ENCODE data around the gene HIPK1. TPM values are rescaled to one million over a fixed set of nuclear protein-coding genes. Genes with fewer than 3 reads are reported as not detected.

The HIPK1 gene
- total and polyA plus RNA-seq, 2 of the 13 experiments (the other 11 are each of a cell fraction or from before 2014, with no cell fraction given) = 20.8 to 33.4 TPM

DNA sequence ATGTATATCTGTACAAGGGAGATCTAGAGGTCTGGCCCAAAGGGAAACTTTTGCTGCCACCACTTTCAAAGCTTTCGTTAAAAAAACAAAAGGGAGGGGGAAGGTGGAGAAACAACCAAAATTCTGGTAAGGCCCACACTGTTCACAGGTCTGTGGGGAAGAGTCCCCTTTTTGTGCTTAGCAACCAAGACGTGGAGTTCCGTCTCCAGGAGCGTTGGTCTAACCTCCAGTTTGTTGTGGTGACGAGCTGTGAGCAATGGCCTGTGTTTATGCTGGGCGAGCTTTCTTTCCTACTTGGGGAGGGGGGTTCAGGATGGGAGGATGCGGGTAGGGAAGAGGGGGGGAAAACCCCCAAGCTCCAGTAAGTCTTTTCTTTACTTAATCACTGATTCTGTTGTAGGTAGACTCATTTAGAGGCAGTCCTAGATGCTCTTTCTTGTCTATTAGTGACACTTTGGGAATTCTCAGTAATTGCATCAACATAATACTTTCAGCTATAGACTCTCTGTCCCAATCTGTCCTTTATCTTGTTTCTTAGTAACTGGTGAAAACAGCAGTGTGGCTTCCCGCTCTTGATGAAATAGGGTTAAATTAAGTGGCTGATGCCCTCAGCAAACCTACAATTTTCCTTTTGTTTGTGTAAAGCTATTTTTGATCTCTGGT, 1.5 kb downstream of the HIPK1 start (continued):
- TF ChIP-seq, protein P1, sequence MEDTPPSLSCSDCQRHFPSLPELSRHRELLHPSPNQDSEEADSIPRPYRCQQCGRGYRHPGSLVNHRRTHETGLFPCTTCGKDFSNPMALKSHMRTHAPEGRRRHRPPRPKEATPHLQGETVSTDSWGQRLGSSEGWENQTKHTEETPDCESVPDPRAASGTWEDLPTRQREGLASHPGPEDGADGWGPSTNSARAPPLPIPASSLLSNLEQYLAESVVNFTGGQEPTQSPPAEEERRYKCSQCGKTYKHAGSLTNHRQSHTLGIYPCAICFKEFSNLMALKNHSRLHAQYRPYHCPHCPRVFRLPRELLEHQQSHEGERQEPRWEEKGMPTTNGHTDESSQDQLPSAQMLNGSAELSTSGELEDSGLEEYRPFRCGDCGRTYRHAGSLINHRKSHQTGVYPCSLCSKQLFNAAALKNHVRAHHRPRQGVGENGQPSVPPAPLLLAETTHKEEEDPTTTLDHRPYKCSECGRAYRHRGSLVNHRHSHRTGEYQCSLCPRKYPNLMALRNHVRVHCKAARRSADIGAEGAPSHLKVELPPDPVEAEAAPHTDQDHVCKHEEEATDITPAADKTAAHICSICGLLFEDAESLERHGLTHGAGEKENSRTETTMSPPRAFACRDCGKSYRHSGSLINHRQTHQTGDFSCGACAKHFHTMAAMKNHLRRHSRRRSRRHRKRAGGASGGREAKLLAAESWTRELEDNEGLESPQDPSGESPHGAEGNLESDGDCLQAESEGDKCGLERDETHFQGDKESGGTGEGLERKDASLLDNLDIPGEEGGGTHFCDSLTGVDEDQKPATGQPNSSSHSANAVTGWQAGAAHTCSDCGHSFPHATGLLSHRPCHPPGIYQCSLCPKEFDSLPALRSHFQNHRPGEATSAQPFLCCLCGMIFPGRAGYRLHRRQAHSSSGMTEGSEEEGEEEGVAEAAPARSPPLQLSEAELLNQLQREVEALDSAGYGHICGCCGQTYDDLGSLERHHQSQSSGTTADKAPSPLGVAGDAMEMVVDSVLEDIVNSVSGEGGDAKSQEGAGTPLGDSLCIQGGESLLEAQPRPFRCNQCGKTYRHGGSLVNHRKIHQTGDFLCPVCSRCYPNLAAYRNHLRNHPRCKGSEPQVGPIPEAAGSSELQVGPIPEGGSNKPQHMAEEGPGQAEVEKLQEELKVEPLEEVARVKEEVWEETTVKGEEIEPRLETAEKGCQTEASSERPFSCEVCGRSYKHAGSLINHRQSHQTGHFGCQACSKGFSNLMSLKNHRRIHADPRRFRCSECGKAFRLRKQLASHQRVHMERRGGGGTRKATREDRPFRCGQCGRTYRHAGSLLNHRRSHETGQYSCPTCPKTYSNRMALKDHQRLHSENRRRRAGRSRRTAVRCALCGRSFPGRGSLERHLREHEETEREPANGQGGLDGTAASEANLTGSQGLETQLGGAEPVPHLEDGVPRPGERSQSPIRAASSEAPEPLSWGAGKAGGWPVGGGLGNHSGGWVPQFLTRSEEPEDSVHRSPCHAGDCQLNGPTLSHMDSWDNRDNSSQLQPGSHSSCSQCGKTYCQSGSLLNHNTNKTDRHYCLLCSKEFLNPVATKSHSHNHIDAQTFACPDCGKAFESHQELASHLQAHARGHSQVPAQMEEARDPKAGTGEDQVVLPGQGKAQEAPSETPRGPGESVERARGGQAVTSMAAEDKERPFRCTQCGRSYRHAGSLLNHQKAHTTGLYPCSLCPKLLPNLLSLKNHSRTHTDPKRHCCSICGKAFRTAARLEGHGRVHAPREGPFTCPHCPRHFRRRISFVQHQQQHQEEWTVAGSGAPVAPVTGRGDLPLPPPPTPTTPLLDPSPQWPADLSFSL (CRISPR knock-in tag; IDR thresholded peaks at IDR 0.05) = 0 out of 2 replicates have a peak, but pooled peaks have one; percentile 9

DNA sequence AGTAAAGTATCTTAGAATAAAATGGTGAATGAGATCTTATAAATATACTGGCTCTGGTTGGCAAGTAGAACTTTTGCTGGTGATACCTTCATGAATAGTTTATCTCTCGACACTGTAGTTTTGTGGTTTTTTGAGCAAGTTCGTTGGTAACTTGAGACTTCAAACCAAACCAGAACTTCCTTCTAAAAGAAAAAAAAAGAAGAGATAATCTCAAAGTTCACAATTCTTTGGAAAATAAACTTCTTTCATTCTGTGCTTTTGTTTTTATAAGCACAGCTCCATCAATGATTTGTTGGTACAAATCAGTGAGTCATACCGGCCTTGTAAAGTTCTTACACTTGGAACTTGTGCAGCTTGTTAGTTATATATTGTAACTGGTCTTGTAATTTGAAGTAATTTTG, 2.3 kb downstream of the HIPK1 start:
- Histone ChIP-seq H4K20me1 (ENCODE audit: insufficient read depth, low read length) (peaks cover 17% of the 10 kb centered on the region), H3K27me3 (ENCODE audit: control insufficient read depth in 1 of 2, insufficient read depth in 2 of 2, low read length in 2 of 2) (no peaks in the 10 kb centered on the region; a peak in 1 of 5 replicates), H3K79me2 (ENCODE audit: insufficient read depth, low read length) (peaks cover 65% of the 10 kb centered on the region), H3K27ac (ENCODE audit: extremely low read length, insufficient read depth, low read length) (peak overlapping the region; percentile 99), H3K4me2 (ENCODE audit: low read depth, low read length) (peak overlapping the region; percentile 81), H3K4me1 (ENCODE audit: insufficient read depth, low read length) (peaks cover 55% of the 10 kb centered on the region), H2AFZ (ENCODE audit: low read length) (no peak overlapping the region), H3K9me3 (ENCODE audit: low read length) (no peaks in the 10 kb centered on the region), H3K4me3 (replicated peaks in 1 of 3; ENCODE audit: insufficient read depth in 1 of 3, low read depth in 2 of 3, low read length in 3 of 3) (peak overlapping the region; percentile 90 to 99 (median 99); a peak in 5 of 6 replicates), H3K9ac (ENCODE audit: insufficient read depth, low read depth, low read length) (peak overlapping the region; percentile 96), H3K36me3 (replicated peaks in 1 of 2; ENCODE audit: control insufficient read depth in 1 of 2, insufficient read depth in 2 of 2, low read length in 2 of 2) (no peaks in the 10 kb centered on the region)
- POLR2A ChIA-PET = interaction anchor here (1.2 to 4.4 kb wide), 4 partner anchors 14 to 120 kb away, joined by 4 to 102 read pairs (median 32); partner anchors contain the start of genes AP4B1, DCLRE1B and RSBN1
- intact Hi-C loops (cut with micrococcal nuclease; ENCODE audit: unreplicated experiment) (loop anchor here (2.0 kb wide), 1 partner anchor 17 kb away; no protein-coding TSS in a partner anchor), in situ Hi-C loops (cut with HindIII; ENCODE audit: extremely low pct_ligation_motif_present, low pct_unique_long_range_greater_than_20kb) (no loop called here)
- no peak for ATAC-seq
- peak; percentile 42; the same call in 1 of the 2 replicates for TF ChIP-seq SIX1 (CRISPR knock-in tag; IDR thresholded peaks at IDR 0.05; ENCODE audit: borderline replicate concordance)
- TF ChIP-seq ZNF572 (CRISPR knock-in tag; IDR thresholded peaks at IDR 0.05) = no peak
- TF ChIP-seq GATAD2A (CRISPR knock-in tag; IDR thresholded peaks at IDR 0.05) = 0 out of 2 replicates have a peak, but pooled peaks have one; percentile 12
- CTCF ChIA-PET (ENCODE audit: low intra/inter-chr PET ratio, low total read pairs) = no interaction called here
- peak; percentile 24 for DNase-seq (ENCODE audit: low spot score)
- BruUV-seq (replicated peaks) = no TSS peak
- no peak for FAIRE-seq
- WGBS (ENCODE audit: low lambda C conversion rate) = 6% methylated on average over 3 of the region's 3 CpGs
